Fibroblast of the aortic adventitia (primary cell): ENCODE data around the gene DLX5. TPM values are rescaled to one million over a fixed set of nuclear protein-coding genes. Genes with fewer than 3 reads are reported as not detected.

Source experiments
- DNase-seq: peaks from one replicate; pipeline ENCODE4 v3.0.0-alpha.2; 2010; ENCODE audit warnings: low read depth
- H3K4me3 ChIP-seq: 2 replicates; pipeline ENCODE4 v1.5.1; 2011; ENCODE audit warnings: low read depth, mild to moderate bottlenecking, control low read depth, low read length, moderate library complexity
- CTCF ChIP-seq: IDR thresholded peaks from 2 replicates; pipeline ENCODE4 v1.5.1; 2011; ENCODE audit warnings: mild to moderate bottlenecking, low read length, control low read depth, inconsistent platforms; ENCODE audit not compliant: insufficient read depth
- total RNA-seq: library from RNA; depleted of rRNA; stranded (reverse); fragments of >200 nt; gene quantifications from 2 replicates; pipeline ENCODE4 v1.2.3, GENCODE V29; 2012; ENCODE audit warnings: low replicate concordance

Gene DLX5
- total RNA-seq, 1 donor, result not detected

- no peak overlapping the region for H3K4me3 ChIP-seq
- DNase-seq, result no peak
- no peak for TF ChIP-seq CTCF
These were observed 20.1 kb downstream of the DLX5 start for GRCh38 chr7:97004247-97005182.

GRCh38 chr7:97003262-97004246 lies 21.1 kb downstream of the DLX5 start:
- TF ChIP-seq CTCF, result no peak
- no peak overlapping the region for H3K4me3 ChIP-seq
- no peak for DNase-seq

- H3K4me3 ChIP-seq, result no peak overlapping the region
- DNase-seq, result no peak
- TF ChIP-seq CTCF, result no peak
These were observed 21.9 kb downstream of the DLX5 start for GRCh38 chr7:97002555-97003261.

DNA sequence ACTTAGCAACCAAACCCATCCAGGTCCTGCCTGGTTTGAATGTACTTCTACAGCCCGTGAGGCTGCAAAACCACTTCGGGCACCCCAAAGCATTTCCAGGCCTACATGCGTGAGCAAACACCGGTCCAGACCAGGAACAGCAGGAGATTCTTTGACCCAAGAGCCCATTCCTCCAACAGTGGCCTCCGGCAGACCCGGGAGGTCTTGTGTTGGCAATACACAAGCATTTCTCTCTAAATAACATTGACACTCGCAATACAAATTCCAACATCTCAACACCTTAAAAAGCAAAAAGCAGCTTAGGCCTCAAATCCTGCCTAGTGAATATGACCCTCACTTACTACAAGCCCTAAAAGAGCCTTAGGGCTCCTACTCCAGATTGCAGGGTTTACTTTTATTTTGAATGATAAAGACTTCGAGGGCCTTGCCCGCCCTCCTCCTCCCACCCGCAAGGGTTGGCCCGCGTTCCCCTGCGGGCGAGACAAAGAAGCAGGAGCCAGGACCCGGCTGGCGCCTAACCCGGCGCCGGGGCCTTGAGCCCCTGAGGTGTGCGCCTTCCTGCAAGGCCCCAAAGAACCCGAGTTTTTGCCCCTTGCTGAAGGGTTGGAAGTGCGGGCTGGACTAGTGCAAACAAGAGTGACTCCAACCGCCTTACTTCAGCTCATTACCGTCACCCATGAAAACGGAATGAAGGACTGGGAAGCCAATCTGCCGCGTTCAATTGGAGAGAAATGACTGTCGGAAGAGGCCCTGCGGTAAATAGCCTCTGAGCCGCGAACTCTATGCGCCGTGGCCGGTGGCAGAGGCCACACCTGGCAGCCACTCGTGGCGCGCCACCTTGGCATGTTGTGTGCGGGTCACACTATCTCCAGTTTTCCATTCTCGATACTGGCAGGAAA lies 22.7 kb downstream of the DLX5 start:
- no peak for DNase-seq
- H3K4me3 ChIP-seq, result no peak overlapping the region
- TF ChIP-seq CTCF, result no peak

DNA sequence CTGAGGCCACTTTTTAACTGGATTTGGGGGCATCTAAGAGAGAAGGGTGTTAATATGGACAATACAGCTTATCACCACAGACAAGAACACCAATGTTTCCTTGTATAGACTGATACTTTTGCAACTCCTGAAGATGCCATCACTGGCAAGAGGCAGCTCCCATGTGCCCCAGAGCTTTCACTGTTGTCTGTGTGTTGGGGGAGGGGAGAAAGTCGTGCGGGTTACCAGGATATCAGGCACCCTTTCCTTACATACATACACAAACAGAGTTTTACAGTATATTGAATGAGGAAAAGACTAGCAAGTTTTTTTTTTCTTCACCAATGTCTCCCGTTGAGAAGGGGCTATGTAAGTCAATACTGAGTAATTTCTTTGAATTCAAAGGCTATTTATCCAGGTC lies 23.4 kb downstream of the DLX5 start:
- no peak overlapping the region for H3K4me3 ChIP-seq
- TF ChIP-seq CTCF, result no peak
- DNase-seq, result no peak
